GM21367 (cell line): ENCODE measurements around the gene RASSF10.

Experiments used
- ATAC-seq: cut with Tn5 transposase; IDR thresholded peaks from one replicate; pipeline ENCODE4 v1.9.1; 2021; ENCODE audit not compliant: unreplicated experiment

Gene RASSF10

DNA sequence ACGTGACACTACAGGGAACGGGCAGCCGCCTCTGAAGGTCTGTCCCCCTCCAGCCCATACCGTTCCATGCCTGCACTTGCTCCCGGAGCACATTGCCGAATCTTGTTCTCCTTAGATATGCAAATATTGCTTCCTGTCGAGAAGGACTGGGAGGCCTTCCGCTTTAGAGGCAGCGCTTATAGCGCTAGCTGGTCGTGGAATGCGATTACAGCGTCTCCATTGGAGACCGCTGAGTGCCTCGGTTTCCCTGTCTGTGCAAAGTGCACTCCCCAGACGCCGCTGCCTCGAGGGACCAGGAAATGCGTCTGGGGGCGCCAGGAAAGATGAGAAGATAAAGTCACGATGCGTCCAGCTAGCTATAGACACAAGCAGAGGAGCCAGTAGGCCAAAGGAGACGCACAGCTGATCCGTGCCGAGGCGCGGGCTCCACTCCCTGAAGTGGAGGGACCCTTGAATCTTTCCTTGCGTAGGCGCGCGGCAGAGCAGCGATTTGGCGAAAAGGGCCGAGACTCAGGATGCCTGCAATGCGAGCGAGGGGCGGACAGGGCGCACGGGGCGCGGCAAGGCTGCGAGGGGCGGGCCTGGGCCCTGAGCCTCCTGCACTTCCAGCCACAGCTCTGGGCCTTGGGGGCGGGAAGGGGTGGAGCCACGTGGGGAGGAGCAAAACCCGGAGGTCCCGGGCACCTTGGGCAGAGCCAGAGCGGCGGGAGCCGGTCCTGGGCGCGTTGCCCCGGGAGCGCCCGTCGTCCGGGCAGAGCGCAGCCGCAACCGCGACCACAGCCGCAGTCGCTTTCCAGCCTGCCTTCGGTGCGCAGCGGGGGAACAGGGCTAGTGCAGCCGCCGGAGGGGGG, at the start of gene RASSF10:
Gene RASSF10 (plus strand): TSS at position 692 of the 851 bp plus-strand sequence. CDS start 261 bp downstream, outside the sequence.
- no peak for ATAC-seq

GRCh38 chr11:12961615-12962014, 47.5 kb upstream of the RASSF10 start:
- ATAC-seq: no peak

- ATAC-seq: no peak
Observed at GRCh38 chr11:12962306-12962705, 46.8 kb upstream of the RASSF10 start.

GRCh38 chr11:12963051-12963450, 46.1 kb upstream of the RASSF10 start:
- no peak for ATAC-seq

DNA sequence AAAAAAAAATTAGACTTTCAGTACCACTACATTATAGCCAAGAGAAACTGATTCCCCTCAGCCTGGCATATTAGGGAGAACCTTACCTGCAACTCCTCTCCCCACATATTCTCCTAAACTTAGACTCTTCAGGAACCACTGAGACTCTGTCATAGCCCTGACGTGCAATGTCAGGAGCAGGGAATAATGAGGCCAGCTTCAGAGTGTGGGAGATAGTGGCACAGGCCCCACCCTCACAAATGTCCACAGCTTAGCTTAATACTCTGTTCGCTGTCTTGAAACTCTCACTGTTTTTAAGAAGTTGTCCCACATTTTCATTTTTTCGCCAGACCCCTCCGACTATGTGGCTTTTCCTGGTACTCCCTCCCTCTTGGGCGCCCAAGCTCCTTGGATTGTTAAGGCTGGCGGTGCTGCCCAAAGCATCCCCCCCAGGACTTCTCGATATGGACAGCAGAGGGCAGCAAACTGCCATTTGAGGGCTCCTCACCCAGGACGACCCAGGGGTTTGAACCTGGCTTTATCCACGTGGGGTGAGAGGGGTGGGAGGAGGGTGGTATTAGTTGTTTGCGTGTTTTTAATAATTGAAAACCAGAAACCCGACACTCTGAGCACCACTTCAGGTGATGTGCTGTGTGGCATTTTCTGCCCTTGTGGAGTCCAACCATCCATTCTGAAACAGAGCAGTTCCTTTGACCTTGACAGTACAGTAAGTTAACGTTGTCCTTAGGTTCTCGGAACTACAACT, 45.2 kb upstream of the RASSF10 start:
- ATAC-seq: no peak

DNA sequence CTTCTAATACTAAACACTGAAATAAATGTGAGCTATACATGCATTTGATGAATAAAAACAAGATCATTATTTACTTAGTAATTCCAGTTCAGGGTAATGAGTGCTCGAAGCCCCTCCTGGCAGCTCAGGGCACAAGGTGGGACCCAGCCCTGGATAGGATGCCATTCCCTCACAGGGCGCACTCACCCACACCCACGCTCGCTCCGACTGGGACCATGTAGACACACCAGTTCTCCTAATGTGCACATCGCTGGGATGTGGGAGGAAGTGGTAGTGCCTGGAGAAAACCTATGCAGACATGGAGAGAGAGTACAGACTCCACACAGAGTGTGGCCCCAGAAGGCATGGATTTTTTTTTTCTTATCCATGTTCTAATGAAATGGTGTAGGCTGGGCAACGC, 44.5 kb upstream of the RASSF10 start:
- ATAC-seq: no peak

- no peak for ATAC-seq
Observed at GRCh38 chr11:12966002-12966401, 43.1 kb upstream of the RASSF10 start.

- no peak for ATAC-seq
Observed at GRCh38 chr11:12968101-12968500, 41.0 kb upstream of the RASSF10 start.

- ATAC-seq: no peak
Observed at GRCh38 chr11:12968826-12969225, 40.3 kb upstream of the RASSF10 start.

DNA sequence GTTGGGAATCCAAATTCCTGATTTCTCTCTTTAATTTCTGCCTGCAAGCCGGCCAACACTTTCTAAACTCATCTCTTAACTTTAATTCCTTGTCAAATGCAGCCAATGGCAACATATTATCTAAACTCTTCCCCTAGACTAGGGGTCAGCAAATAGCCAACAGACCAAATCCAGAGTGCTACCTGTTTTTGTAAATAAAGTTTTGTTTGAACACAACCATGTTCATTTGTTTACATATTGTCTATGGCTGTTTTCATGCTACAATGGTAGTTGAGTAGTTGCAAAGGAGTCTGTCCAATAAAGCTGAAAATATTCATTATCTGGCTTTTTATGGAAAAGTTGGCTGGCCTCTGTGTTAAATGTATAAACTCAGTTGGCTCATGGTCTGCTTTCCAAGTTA, 37.2 kb upstream of the RASSF10 start:
- ATAC-seq: no peak

DNA sequence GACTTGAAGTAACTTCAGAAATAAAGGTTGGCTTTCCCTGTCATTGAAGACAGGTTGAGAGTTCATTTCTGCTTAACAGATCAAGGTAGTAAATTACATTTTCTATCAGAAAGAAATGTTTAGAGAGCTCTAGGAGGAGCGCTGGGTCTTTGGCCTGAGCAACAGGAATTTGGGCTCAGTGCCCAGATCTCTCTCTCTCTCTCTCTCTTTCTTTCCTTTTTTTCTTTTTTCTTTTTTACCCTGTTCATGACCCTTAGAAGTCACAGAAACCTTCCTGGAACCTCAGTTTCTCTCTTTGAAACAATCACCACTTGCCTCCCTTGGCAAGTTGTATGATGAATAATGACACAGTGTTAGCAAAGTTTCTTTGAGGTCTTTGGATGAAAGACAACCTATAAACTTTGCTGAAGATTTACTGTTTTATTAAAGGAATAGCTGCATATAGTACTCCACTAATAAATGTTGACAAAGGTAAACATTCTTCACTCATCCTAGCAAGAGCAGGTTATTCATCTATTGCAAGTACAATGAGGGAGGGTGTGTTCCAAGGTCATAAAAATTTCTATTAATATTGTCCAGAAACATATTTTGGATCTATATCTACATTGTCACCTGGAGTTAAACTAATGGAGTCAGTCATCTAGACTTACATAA, 35.5 kb upstream of the RASSF10 start:
- no peak for ATAC-seq

- ATAC-seq: no peak
Observed at GRCh38 chr11:12975195-12975594, 33.9 kb upstream of the RASSF10 start.

GRCh38 chr11:12979928-12980689, 29.0 kb upstream of the RASSF10 start:
- ATAC-seq: no peak

DNA sequence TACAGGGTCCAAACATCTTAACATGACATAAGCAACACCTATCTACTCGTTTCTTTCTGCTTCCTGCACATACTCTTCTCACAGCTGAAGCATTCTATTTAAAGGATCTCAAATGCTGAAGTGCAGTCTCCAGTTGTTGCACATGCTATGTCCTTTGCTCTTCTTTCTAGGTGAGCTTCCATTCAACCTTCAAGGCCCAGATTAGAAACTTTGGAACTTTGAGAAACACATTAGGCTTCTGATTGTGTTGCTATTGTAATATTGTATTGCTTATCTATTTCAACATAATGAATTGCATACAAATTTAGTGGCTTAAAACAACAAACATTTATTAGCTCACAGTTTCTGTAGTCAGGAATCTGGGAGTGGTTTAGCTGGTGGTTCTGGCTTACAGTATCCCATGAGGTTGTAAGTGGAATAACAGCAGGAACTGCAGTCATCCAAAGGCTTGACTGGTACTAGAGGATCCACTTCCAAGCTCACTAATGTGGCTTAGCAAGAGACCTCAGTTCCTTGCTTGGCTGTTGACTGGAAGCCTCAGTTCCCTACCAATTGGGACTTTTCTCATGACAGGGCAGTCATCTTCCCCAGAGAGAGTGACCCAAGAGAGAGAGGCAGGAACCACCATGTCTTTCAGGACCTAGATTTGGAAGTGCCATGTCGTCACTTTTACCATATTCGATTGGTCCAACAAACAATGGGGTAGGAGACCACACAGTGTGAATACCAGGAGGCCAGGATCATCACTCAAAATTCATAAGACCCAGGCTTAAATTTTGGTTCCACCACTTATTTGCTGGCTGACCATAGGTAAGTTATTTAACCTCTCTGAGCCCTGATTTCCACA, 27.2 kb upstream of the RASSF10 start:
- no peak for ATAC-seq

DNA sequence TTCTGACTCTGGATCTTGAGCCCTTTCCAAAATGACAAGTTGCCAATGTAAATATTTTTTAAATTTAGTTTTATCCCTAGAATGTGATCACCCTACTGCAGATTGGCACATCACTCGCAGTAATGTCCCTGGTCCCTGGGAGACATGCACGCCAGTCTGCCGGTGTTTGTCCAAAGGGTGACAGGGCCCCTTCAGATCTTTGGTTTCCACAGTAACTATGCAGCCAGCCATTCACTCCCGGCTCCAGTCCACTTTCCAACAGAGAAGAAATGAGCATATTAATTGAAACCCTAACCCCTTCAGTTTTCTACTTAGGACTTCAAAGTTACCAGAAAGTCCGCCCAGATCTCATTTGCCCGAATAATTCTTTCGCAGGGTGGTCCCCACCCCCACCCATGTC, 25.8 kb upstream of the RASSF10 start:
- ATAC-seq: no peak

GRCh38 chr11:12986194-12986898, 22.8 kb upstream of the RASSF10 start:
- ATAC-seq: no peak

DNA sequence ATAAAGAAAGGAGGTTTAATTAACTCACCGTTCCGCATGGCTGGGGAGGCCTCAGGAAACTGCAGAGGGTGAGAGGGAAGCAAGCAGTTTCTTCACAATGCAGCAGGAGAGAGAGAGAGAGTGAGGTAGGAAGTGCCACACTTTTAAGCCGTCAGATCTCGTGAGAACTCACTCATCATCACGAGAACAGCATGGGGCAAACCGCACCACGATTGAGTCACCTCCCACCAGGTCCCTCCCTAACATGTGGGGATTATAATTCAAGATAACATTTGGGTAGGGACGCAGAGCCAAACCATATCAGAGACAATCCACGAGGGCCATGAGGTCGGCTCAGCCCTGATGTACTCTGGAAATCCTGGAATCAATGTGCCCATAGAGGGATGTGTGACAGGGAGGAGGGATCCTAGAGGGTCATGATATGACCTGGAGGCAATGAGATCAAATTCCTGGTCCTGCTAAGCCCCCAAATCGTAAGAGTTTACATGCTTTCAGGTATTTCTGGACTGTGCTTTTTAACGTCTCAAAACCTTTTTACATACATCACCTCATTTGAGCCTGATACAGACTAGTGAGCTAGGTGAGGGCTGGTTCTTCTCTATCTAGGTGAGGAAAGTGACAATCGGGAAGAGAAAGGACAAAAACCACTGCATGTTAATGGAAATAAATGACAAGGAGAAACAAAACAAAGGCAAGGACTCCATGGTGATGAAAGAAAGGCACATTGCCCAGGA, 19.5 kb upstream of the RASSF10 start:
- ATAC-seq: no peak

DNA sequence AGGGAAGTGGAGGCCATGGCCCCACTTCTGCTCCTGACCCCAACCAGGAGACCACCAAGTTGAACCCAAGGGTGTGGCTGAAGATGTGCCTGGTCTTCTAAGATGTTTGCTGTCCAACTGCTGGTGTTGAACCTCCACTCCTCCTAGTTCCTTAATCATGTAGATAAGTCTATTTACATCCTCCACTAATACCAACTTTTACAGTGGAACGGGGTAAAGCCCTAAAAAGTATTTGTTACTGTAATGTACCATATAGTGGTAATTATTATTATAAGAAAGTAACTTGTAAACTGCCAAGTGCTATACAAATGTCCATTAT, 19.0 kb upstream of the RASSF10 start:
- ATAC-seq: no peak

GRCh38 chr11:12991426-12991825, 17.7 kb upstream of the RASSF10 start:
- ATAC-seq: no peak
